ENCODE results near the gene ANO3. TPM values are rescaled to one million over a fixed set of nuclear protein-coding genes. Genes with fewer than 3 reads are reported as not detected.

Gene ANO3
- total and polyA plus RNA-seq, 2 donors (not counting 3 experiments of a cell fraction or from before 2014, with no cell fraction given) = not detected

DNA sequence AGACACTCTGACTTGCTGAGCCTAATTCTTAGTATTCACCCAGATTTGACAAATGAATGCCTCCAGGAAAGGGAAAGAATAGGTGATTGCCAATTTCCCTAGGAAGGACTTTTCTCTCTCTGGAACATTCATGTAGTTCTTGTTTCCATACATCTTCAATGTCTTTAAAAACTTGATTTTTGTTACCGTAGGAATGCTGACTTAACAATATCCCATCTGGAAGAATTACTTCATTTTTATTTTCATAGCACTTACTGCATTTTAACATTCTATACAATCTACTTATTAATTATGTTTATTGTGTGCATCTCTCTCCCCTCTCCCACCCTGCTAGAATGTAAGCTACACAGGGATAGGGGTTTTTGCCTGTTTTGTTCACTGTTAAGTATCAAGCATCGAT, 323.4 kb downstream of the ANO3 start:
- H2AFZ ChIP-seq (ENCODE audit: low read depth, low read length) = no peak overlapping the region
- intact Hi-C loops (cut with micrococcal nuclease) (loop anchor here (10.0 kb wide), 1 partner anchor 500 kb away; no protein-coding TSS in a partner anchor), dilution Hi-C loops (cut with MboI; ENCODE audit: extremely low pct_ligation_motif_present, low sequenced_read_pairs) (no loop called here)
- no peaks in the 10 kb centered on the region for H3K9me1 ChIP-seq (replicated peaks; ENCODE audit: control insufficient read depth, extremely low read depth, insufficient read depth, low read length)
- H3K4me3 ChIP-seq (replicated peaks in 1 of 3; ENCODE audit: insufficient read depth in 1 of 3, low read depth in 1 of 3, low read length in 3 of 3) = no peak overlapping the region
- H3K79me2 ChIP-seq (ENCODE audit: control insufficient read depth, insufficient read depth, low read length) = no peaks in the 10 kb centered on the region
- H3K4me2 ChIP-seq (ENCODE audit: insufficient read depth, low read length) = no peak overlapping the region
- H3K27me3 ChIP-seq (ENCODE audit: control insufficient read depth in 2 of 2, insufficient read depth in 2 of 2, low read length in 2 of 2) = no peaks in the 10 kb centered on the region
- ChIA-PET POLR2A (no interaction called here), CTCF (no interaction called here)
- no peak overlapping the region for H3K27ac ChIP-seq (ENCODE audit: insufficient read depth, low read depth, low read length)
- no peaks in the 10 kb centered on the region for H4K20me1 ChIP-seq (replicated peaks; ENCODE audit: control insufficient read depth, extremely low read depth, insufficient read depth, low read length)
- H3K36me3 ChIP-seq (ENCODE audit: control insufficient read depth in 2 of 2, extremely low read depth in 1 of 2, insufficient read depth in 2 of 2, low read length in 2 of 2) = no peaks in the 10 kb centered on the region
- TF ChIP-seq, protein P1, sequence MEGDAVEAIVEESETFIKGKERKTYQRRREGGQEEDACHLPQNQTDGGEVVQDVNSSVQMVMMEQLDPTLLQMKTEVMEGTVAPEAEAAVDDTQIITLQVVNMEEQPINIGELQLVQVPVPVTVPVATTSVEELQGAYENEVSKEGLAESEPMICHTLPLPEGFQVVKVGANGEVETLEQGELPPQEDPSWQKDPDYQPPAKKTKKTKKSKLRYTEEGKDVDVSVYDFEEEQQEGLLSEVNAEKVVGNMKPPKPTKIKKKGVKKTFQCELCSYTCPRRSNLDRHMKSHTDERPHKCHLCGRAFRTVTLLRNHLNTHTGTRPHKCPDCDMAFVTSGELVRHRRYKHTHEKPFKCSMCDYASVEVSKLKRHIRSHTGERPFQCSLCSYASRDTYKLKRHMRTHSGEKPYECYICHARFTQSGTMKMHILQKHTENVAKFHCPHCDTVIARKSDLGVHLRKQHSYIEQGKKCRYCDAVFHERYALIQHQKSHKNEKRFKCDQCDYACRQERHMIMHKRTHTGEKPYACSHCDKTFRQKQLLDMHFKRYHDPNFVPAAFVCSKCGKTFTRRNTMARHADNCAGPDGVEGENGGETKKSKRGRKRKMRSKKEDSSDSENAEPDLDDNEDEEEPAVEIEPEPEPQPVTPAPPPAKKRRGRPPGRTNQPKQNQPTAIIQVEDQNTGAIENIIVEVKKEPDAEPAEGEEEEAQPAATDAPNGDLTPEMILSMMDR (IDR thresholded peaks at IDR 0.05; ENCODE audit: extremely low read depth in 1 of 2, insufficient read depth in 1 of 2, low read depth in 1 of 2, low read length in 2 of 2) = no peak
- no peak for TF ChIP-seq MYC (IDR thresholded peaks at IDR 0.05; ENCODE audit: low read depth, low read length)
- TF ChIP-seq, protein P2, sequence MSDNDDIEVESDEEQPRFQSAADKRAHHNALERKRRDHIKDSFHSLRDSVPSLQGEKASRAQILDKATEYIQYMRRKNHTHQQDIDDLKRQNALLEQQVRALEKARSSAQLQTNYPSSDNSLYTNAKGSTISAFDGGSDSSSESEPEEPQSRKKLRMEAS (IDR thresholded peaks at IDR 0.05; ENCODE audit: insufficient read depth, insufficient read length) = no peak
- no peak for TF ChIP-seq POLR2AphosphoS5 (IDR thresholded peaks at IDR 0.05; ENCODE audit: insufficient read depth, low read depth, low read length)
- TF ChIP-seq EZH2 (IDR thresholded peaks at IDR 0.05; ENCODE audit: borderline replicate concordance, low read depth, low read length, severe bottlenecking) = no peak
- no peak for TF ChIP-seq JUN (IDR thresholded peaks at IDR 0.05; ENCODE audit: borderline replicate concordance, insufficient read depth, insufficient read length, low read depth)
- TF ChIP-seq GATA2 (IDR thresholded peaks at IDR 0.05; ENCODE audit: insufficient read depth, insufficient read length, low read depth, low read length) = no peak
- no peak for TF ChIP-seq FOS (IDR thresholded peaks at IDR 0.05; ENCODE audit: borderline replicate concordance, insufficient read depth, low read length)
- no peak for TF ChIP-seq POLR2A (IDR thresholded peaks at IDR 0.05; ENCODE audit: low read depth, low read length)
- H3K9me3 ChIP-seq (replicated peaks; ENCODE audit: control insufficient read depth, insufficient read depth, low read length) = no peaks in the 10 kb centered on the region
- H3K9ac ChIP-seq (replicated peaks; ENCODE audit: extremely low read depth, insufficient read depth, low read length) = no peak overlapping the region
- DNase-seq (ENCODE audit: low read depth, low spot score) = no peak
- no peaks in the 10 kb centered on the region for H3K4me1 ChIP-seq (ENCODE audit: control insufficient read depth, extremely low read depth, insufficient read depth, low read length)
- BruUV-seq (replicated peaks) = no TSS peak
- no peak for FAIRE-seq

Measured in endothelial cell of umbilical vein (primary cell).